Measurements from ENCODE around the gene ISL2. TPM values are rescaled to one million over a fixed set of nuclear protein-coding genes. Genes with fewer than 3 reads are reported as not detected.

The ISL2 gene
- total RNA-seq, 1 experiment from 2014 or later: 7.6 TPM

DNA sequence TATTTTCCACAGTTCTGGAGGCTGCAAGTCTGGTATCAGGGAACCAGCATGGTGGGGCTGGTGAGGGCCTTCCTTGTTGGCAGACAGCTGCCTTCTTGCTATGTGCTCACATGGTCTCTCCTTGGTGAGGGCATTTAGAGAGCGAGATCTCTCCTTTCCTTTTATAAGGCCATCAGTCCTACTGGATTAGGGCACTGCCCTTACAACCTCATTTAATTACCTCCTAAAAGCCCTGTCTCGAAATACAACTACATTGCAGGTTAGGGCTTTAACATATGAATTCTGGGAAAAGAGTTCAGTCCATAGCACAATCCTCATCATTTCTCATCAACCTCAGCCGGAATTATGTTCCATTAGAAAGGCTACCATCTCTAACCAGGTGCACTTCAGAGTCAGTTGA is 21.9 kb downstream of the ISL2 start:
- intact Hi-C loops (cut with micrococcal nuclease; ENCODE audit: unreplicated experiment): no loop called here
- Mint-ChIP-seq H3K4me3 (ENCODE audit: low read depth, unreplicated experiment) (no peak overlapping the region), H3K4me1 (ENCODE audit: low read depth, unreplicated experiment) (no peaks in the 10 kb centered on the region), H3K27me3 (ENCODE audit: unreplicated experiment) (no peaks in the 10 kb centered on the region), H3K27ac (ENCODE audit: unreplicated experiment) (no peak overlapping the region), H3K9me3 (ENCODE audit: low read depth, unreplicated experiment) (no peaks in the 10 kb centered on the region), H3K36me3 (ENCODE audit: insufficient read depth, unreplicated experiment) (no peaks in the 10 kb centered on the region)
- no TSS peak for BruUV-seq (replicated peaks)
- DNase-seq: no peak
- CTCF ChIA-PET: no interaction called here
- TF ChIP-seq, protein P1, sequence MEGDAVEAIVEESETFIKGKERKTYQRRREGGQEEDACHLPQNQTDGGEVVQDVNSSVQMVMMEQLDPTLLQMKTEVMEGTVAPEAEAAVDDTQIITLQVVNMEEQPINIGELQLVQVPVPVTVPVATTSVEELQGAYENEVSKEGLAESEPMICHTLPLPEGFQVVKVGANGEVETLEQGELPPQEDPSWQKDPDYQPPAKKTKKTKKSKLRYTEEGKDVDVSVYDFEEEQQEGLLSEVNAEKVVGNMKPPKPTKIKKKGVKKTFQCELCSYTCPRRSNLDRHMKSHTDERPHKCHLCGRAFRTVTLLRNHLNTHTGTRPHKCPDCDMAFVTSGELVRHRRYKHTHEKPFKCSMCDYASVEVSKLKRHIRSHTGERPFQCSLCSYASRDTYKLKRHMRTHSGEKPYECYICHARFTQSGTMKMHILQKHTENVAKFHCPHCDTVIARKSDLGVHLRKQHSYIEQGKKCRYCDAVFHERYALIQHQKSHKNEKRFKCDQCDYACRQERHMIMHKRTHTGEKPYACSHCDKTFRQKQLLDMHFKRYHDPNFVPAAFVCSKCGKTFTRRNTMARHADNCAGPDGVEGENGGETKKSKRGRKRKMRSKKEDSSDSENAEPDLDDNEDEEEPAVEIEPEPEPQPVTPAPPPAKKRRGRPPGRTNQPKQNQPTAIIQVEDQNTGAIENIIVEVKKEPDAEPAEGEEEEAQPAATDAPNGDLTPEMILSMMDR (IDR thresholded peaks at IDR 0.05; ENCODE audit: unreplicated experiment): no peak

GRCh38 chr15:76359152-76359551 is 22.6 kb downstream of the ISL2 start:
- Mint-ChIP-seq H3K27ac (ENCODE audit: unreplicated experiment) (no peak overlapping the region), H3K27me3 (ENCODE audit: unreplicated experiment) (no peaks in the 10 kb centered on the region), H3K4me3 (ENCODE audit: low read depth, unreplicated experiment) (no peak overlapping the region), H3K4me1 (ENCODE audit: low read depth, unreplicated experiment) (no peaks in the 10 kb centered on the region), H3K36me3 (ENCODE audit: insufficient read depth, unreplicated experiment) (no peaks in the 10 kb centered on the region), H3K9me3 (ENCODE audit: low read depth, unreplicated experiment) (no peaks in the 10 kb centered on the region)
- CTCF ChIA-PET: no interaction called here
- no peak for DNase-seq
- BruUV-seq (replicated peaks): no TSS peak
- intact Hi-C loops (cut with micrococcal nuclease; ENCODE audit: unreplicated experiment): no loop called here
- TF ChIP-seq, protein P1 (IDR thresholded peaks at IDR 0.05; ENCODE audit: unreplicated experiment): no peak

DNA sequence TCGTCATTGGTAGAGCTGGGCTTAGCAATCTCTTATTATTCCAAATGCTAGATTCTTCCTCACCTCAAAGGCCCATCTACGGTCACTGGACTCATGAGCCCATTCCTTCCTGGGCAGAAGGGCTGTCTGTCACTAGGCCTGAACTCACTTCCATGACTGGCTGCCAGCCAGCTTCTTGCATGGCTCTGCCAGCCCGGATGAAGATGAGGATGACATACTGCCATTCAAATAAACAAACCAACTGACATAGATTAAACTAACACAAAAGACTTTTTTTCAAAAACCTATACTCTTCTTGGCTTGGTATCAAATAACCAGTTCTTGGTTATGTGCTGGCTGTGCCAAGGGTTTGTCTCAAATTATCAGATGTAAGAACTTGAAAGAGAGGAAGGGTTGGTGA is 23.8 kb downstream of the ISL2 start:
- H3K27ac Mint-ChIP-seq (ENCODE audit: unreplicated experiment): no peak overlapping the region
- BruUV-seq (replicated peaks): no TSS peak
- H3K9me3 Mint-ChIP-seq (ENCODE audit: low read depth, unreplicated experiment): no peaks in the 10 kb centered on the region
- H3K4me3 Mint-ChIP-seq (ENCODE audit: low read depth, unreplicated experiment): no peak overlapping the region
- CTCF ChIA-PET: interaction anchor here (0.6 kb wide), 1 partner anchor 637 kb away, joined by 3 read pairs; a partner anchor contains a TSS
- H3K4me1 Mint-ChIP-seq (ENCODE audit: low read depth, unreplicated experiment): no peaks in the 10 kb centered on the region
- intact Hi-C loops (cut with micrococcal nuclease; ENCODE audit: unreplicated experiment): no loop called here
- TF ChIP-seq, protein P1 (IDR thresholded peaks at IDR 0.05; ENCODE audit: unreplicated experiment): no peak
- no peaks in the 10 kb centered on the region for H3K27me3 Mint-ChIP-seq (ENCODE audit: unreplicated experiment)
- no peak for DNase-seq
- no peaks in the 10 kb centered on the region for H3K36me3 Mint-ChIP-seq (ENCODE audit: insufficient read depth, unreplicated experiment)

GRCh38 chr15:76363251-76363650 is 26.7 kb downstream of the ISL2 start:
- H3K27me3 Mint-ChIP-seq (ENCODE audit: unreplicated experiment): no peaks in the 10 kb centered on the region
- TF ChIP-seq, protein P1 (IDR thresholded peaks at IDR 0.05; ENCODE audit: unreplicated experiment): no peak
- BruUV-seq (replicated peaks): no TSS peak
- intact Hi-C loops (cut with micrococcal nuclease; ENCODE audit: unreplicated experiment): no loop called here
- H3K36me3 Mint-ChIP-seq (ENCODE audit: insufficient read depth, unreplicated experiment): no peaks in the 10 kb centered on the region
- no peaks in the 10 kb centered on the region for H3K4me1 Mint-ChIP-seq (ENCODE audit: low read depth, unreplicated experiment)
- no peak overlapping the region for H3K27ac Mint-ChIP-seq (ENCODE audit: unreplicated experiment)
- CTCF ChIA-PET: no interaction called here
- H3K4me3 Mint-ChIP-seq (ENCODE audit: low read depth, unreplicated experiment): no peak overlapping the region
- DNase-seq: no peak
- no peaks in the 10 kb centered on the region for H3K9me3 Mint-ChIP-seq (ENCODE audit: low read depth, unreplicated experiment)
